IMR-90 (cell line): Measurements from ENCODE around the gene GOLGA1. TPM values are rescaled to one million over a fixed set of nuclear protein-coding genes. Genes with fewer than 3 reads are reported as not detected.
A peak's percentile ranks its signal among the peaks of the same experiment; 100 is the strongest.

Source experiments
- ATAC-seq: fragments of 200-7000 bp; cut with Tn5 transposase; 2 replicates; pipeline ENCODE4 v1.9.1; 2020; ENCODE audit warnings: low read depth, mild to moderate bottlenecking, moderate library complexity
- BruUV-seq: library from RNA; stranded (reverse); fragments of 400-500 nt; replicated peaks from 2 replicates; lab custom pipeline; 2021; lab: Mats Ljungman, UMichigan
- CTCF ChIA-PET: fragments of 300-600 bp; formaldehyde crosslinking; extraction: SDS; loops from one replicate; lab custom pipeline; 2021; ENCODE audit warnings: antibody characterized with exemption; lab: Yijun Ruan, JAX
- POLR2A ChIA-PET: fragments of 300-600 bp; sonication (Branson Sonifier 250); formaldehyde crosslinking; loops from one replicate; lab custom pipeline; 2022; ENCODE audit warnings: antibody characterized with exemption; ENCODE audit not compliant: unreplicated experiment; lab: Charles Lee
- DNase-seq: peaks from one replicate; pipeline ENCODE4 v3.0.0; 2013
- H2AFZ ChIP-seq: replicated peaks from 2 replicates; pipeline ENCODE3; 2013; ENCODE audit warnings: low read length, mild to moderate bottlenecking; ENCODE audit not compliant: poor library complexity
- H2AK5ac ChIP-seq: 2 replicates; pipeline ENCODE4 v1.6.1; 2013; ENCODE audit warnings: low read depth, low read length, inconsistent platforms
- H2AK9ac ChIP-seq: replicated peaks from 2 replicates; pipeline ENCODE3; 2013; ENCODE audit warnings: mild to moderate bottlenecking, low read depth, low read length, moderate library complexity; ENCODE audit not compliant: poor library complexity
- H2BK120ac ChIP-seq: 2 replicates; pipeline ENCODE4 v1.6.1; 2013; ENCODE audit warnings: low read depth, low read length, inconsistent platforms
- H2BK15ac ChIP-seq: 3 replicates; pipeline ENCODE4 v1.6.1; 2013; ENCODE audit warnings: low read depth, low read length, inconsistent platforms
- H2BK20ac ChIP-seq: 2 replicates; pipeline ENCODE4 v1.6.1; 2013; ENCODE audit warnings: low read depth, mild to moderate bottlenecking, inconsistent platforms, low read length, moderate library complexity
- H2BK5ac ChIP-seq: 2 replicates; pipeline ENCODE4 v1.6.1; 2013; ENCODE audit warnings: mild to moderate bottlenecking, low read depth, low read length, inconsistent platforms; ENCODE audit not compliant: poor library complexity, severe bottlenecking
- H3K14ac ChIP-seq: replicated peaks from 2 replicates; pipeline ENCODE4 v1.6.1; 2013; ENCODE audit warnings: low read depth, low read length, inconsistent platforms
- H3K18ac ChIP-seq: 2 replicates; pipeline ENCODE4 v1.6.1; 2013; ENCODE audit warnings: low read depth, low read length, control low read depth
- H3K23ac ChIP-seq: 2 replicates; pipeline ENCODE4 v1.6.1; 2013; ENCODE audit warnings: low read depth, low read length, inconsistent platforms
- H3K27ac ChIP-seq: 2 replicates; pipeline ENCODE4 v1.5.1; 2013; ENCODE audit warnings: mild to moderate bottlenecking, control low read depth, low read length; ENCODE audit not compliant: insufficient read depth
- H3K27me3 ChIP-seq: 2 replicates; pipeline ENCODE4 v1.6.1; 2013; ENCODE audit warnings: low read length; ENCODE audit not compliant: control insufficient read depth, insufficient read depth
- H3K36me3 ChIP-seq: 2 replicates; pipeline ENCODE4 v1.6.1; 2013; ENCODE audit warnings: low read length, mixed read lengths; ENCODE audit not compliant: control insufficient read depth, insufficient read depth
- H3K4ac ChIP-seq: 2 replicates; pipeline ENCODE4 v1.6.1; 2013; ENCODE audit warnings: low read depth, low read length, inconsistent platforms
- H3K4me1 ChIP-seq: 2 replicates; pipeline ENCODE4 v1.6.1; 2013; ENCODE audit warnings: low read length, mixed read lengths; ENCODE audit not compliant: control insufficient read depth, insufficient read depth
- H3K4me2 ChIP-seq: 2 replicates; pipeline ENCODE4 v1.6.1; 2013; ENCODE audit warnings: low read depth, mild to moderate bottlenecking, control low read depth, low read length, moderate library complexity
- H3K4me3 ChIP-seq: 2 replicates; pipeline ENCODE4 v1.5.1; 2013; ENCODE audit warnings: low read depth, mild to moderate bottlenecking, control low read depth, low read length, moderate library complexity; ENCODE audit not compliant: insufficient read depth
- H3K56ac ChIP-seq: 2 replicates; pipeline ENCODE4 v1.6.1; 2013; ENCODE audit warnings: low read length, inconsistent platforms; ENCODE audit not compliant: insufficient read depth; ENCODE audit errors: extremely low read depth
- H3K79me1 ChIP-seq, 2 experiments: 2 replicates each; pipeline ENCODE4 v1.6.1; 2013; ENCODE audit warnings: low read length in 2 of 2, inconsistent platforms in 1 of 2, low read depth in 1 of 2
- H3K9ac ChIP-seq: 2 replicates; pipeline ENCODE4 v1.6.1; 2013; ENCODE audit warnings: low read depth, low read length, control low read depth
- H3K9me1 ChIP-seq: 2 replicates; pipeline ENCODE4 v1.6.1; 2013; ENCODE audit warnings: low read length, inconsistent platforms; ENCODE audit not compliant: insufficient read depth
- H3K9me3 ChIP-seq: 2 replicates; pipeline ENCODE4 v1.6.1; 2013; ENCODE audit warnings: low read length; ENCODE audit not compliant: control insufficient read depth, insufficient read depth
- H4K20me1 ChIP-seq: 2 replicates; pipeline ENCODE4 v1.6.1; 2013; ENCODE audit warnings: low read length, inconsistent platforms; ENCODE audit not compliant: insufficient read depth
- H4K5ac ChIP-seq: 2 replicates; pipeline ENCODE4 v1.6.1; 2013; ENCODE audit warnings: mild to moderate bottlenecking, low read depth, low read length, control low read depth
- H4K8ac ChIP-seq, 2 experiments: 2 replicates each; pipeline ENCODE4 v1.6.1; 2013; ENCODE audit warnings: low read depth in 2 of 2, low read length in 2 of 2, control low read depth in 1 of 2, inconsistent platforms in 1 of 2
- H4K91ac ChIP-seq: 2 replicates; pipeline ENCODE4 v1.6.1; 2013; ENCODE audit warnings: low read depth, low read length, inconsistent platforms; ENCODE audit not compliant: insufficient read depth
- BHLHE40 ChIP-seq: fragments of 150-350 bp; IDR thresholded peaks from 2 replicates; pipeline ENCODE4 v1.6.1; 2016; ENCODE audit warnings: mild to moderate bottlenecking, low read depth, low read length
- CEBPB ChIP-seq: IDR thresholded peaks from 2 replicates; pipeline ENCODE4 v1.6.1; 2012; ENCODE audit warnings: low read depth, low read length, improper control_type of control experiment
- CHD1 ChIP-seq: IDR thresholded peaks from 2 replicates; pipeline ENCODE4 v1.6.1; 2012; ENCODE audit warnings: low read depth, low read length, improper control_type of control experiment
- FOS ChIP-seq: fragments of 150-350 bp; IDR thresholded peaks from 2 replicates; pipeline ENCODE4 v1.6.1; 2016; ENCODE audit warnings: low read depth, low read length
- MAFK ChIP-seq: IDR thresholded peaks from 2 replicates; pipeline ENCODE4 v1.6.1; 2012; ENCODE audit warnings: low read depth, low read length, improper control_type of control experiment
- MAZ ChIP-seq: IDR thresholded peaks from 2 replicates; pipeline ENCODE4 v1.6.1; 2012; ENCODE audit warnings: low read depth, mild to moderate bottlenecking, low read length, improper control_type of control experiment, moderate library complexity, borderline replicate concordance
- MXI1 ChIP-seq: IDR thresholded peaks from 2 replicates; pipeline ENCODE4 v1.6.1; 2012; ENCODE audit warnings: low read depth, mild to moderate bottlenecking, low read length, moderate library complexity, borderline replicate concordance
- POLR2A ChIP-seq: IDR thresholded peaks from 2 replicates; pipeline ENCODE4 v1.6.1; 2012; ENCODE audit warnings: mild to moderate bottlenecking, low read depth, low read length
- RAD21 ChIP-seq: IDR thresholded peaks from 2 replicates; pipeline ENCODE4 v1.6.1; 2012; ENCODE audit warnings: low read length, improper control_type of control experiment
- RCOR1 ChIP-seq: IDR thresholded peaks from 2 replicates; pipeline ENCODE4 v1.6.1; 2012; ENCODE audit warnings: mild to moderate bottlenecking, low read length, improper control_type of control experiment; ENCODE audit not compliant: insufficient replicate concordance
- RFX5 ChIP-seq: IDR thresholded peaks from 2 replicates; pipeline ENCODE4 v1.8.0; 2012; ENCODE audit warnings: low read depth, mild to moderate bottlenecking, low read length, moderate library complexity
- SMC3 ChIP-seq: fragments of 150-350 bp; IDR thresholded peaks from 2 replicates; pipeline ENCODE4 v1.6.1; 2016; ENCODE audit warnings: low read depth, mild to moderate bottlenecking, antibody characterized with exemption, low read length, moderate library complexity
- USF2 ChIP-seq: fragments of 150-350 bp; IDR thresholded peaks from 2 replicates; pipeline ENCODE4 v1.6.1; 2017; ENCODE audit warnings: mild to moderate bottlenecking, antibody characterized with exemption, low read length, low read depth
- WGBS, 2 experiments: methylation state at CpG; one replicate each; pipeline versions ENCODE4 v1.1.5 to v1.1.7; 2013; ENCODE audit warnings: missing lambda C conversion rate in 2 of 2; ENCODE audit not compliant: insufficient read length in 1 of 2; ENCODE audit errors: extremely low coverage in 2 of 2; 5-methylcytosine and 5-hydroxymethylcytosine counted together
- dilution Hi-C: fragments of 300-500 bp; cut with HindIII; formaldehyde crosslinking; loops from one replicate; pipeline ENCODE4 v1.14.3; 2018; ENCODE audit warnings: low sequenced_read_pairs; ENCODE audit not compliant: unreplicated experiment
- in situ Hi-C: fragments of 300-500 bp; cut with MboI; formaldehyde crosslinking; loops from 3 replicates; pipeline ENCODE4 v1.14.3; 2019; ENCODE audit warnings: low sequenced_read_pairs, inconsistent platforms, mixed read lengths
- intact Hi-C: fragments of 100-400 bp; cut with micrococcal nuclease; formaldehyde crosslinking; loops from 2 replicates; pipeline ENCODE4 v1.10.0; 2022
- polyA plus RNA-seq, 3 experiments: library from polyadenylated mRNA; depleted of rRNA; stranded (reverse); fragments of >200 nt; gene quantifications; 2 replicates each; pipeline ENCODE4 v1.2.3, GENCODE V29; 2012; ENCODE audit warnings: low replicate concordance in 1 of 3
- total RNA-seq: library from RNA; depleted of rRNA; stranded (reverse); fragments of >200 nt; gene quantifications from 2 replicates; pipeline ENCODE4 v1.2.3, GENCODE V29; 2012
- TF ChIP-seq, protein P1 (sequence below): fragments of 150-350 bp; IDR thresholded peaks from 2 replicates; pipeline ENCODE4 v1.6.1; 2016; ENCODE audit warnings: low read depth, mild to moderate bottlenecking, low read length, moderate library complexity, borderline replicate concordance
- TF ChIP-seq, protein P2 (sequence below): conservative IDR thresholded peaks from 2 replicates; pipeline ENCODE4 v1.5.1; 2012; ENCODE audit warnings: mild to moderate bottlenecking, low read depth, low read length, improper control_type of control experiment

GOLGA1 gene
- total and polyA plus RNA-seq, 2 of the 4 experiments (the other 2 are of a cell fraction): 10.6 to 12.7 TPM

DNA sequence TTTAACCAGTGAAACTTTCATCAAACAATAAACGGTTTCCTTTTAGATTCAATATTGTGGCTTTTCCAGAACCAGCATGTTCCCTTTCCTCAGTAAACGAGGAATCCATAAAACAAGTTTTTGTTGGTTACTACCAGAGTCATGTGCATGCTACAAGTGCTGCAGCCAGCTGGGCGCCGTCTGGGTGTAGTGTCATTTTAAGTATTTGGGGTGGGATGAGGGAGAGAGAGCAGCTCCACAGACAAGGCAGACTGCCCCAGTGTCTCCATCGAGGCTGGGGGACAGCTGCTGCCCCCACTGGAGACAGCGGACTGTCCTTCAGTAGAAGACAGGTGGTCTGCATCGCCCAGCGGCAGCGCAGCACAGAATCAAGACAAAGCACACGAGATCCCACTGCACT is 61.7 kb downstream of the GOLGA1 start:
- Histone ChIP-seq H4K91ac (no peak overlapping the region), H2BK5ac (no peak overlapping the region), H3K23ac (no peak overlapping the region), H4K8ac (no peak overlapping the region), H3K4ac (no peak overlapping the region), H2BK20ac (no peak overlapping the region), H2AFZ (no peak overlapping the region), H2AK5ac (no peak overlapping the region), H2AK9ac (no peak overlapping the region), H3K4me3 (no peak overlapping the region), H3K27ac (no peak overlapping the region), H3K27me3 (no peaks in the 10 kb centered on the region), H3K9me1 (peaks cover 3% of the 10 kb centered on the region; the same call in 1 of the 2 replicates), H3K4me1 (peaks cover 2% of the 10 kb centered on the region; the same call in 1 of the 2 replicates), H2BK120ac (no peak overlapping the region), H4K5ac (no peak overlapping the region), H3K36me3 (peaks cover 63% of the 10 kb centered on the region), H3K14ac (no peak overlapping the region), H3K79me1 (peaks cover 14 to 27% of the 10 kb centered on the region in 2 experiments), H3K56ac (no peak overlapping the region), H2BK15ac (no peak overlapping the region), H3K9me3 (no peaks in the 10 kb centered on the region), H3K18ac (no peak overlapping the region), H3K4me2 (no peak overlapping the region), H4K20me1 (peaks cover 29% of the 10 kb centered on the region), H3K9ac (no peak overlapping the region)
- ATAC-seq (no peak), DNase-seq (no peak)
- dilution Hi-C loops (no loop called here), in situ Hi-C loops (no loop called here), intact Hi-C loops (no loop called here)
- WGBS, 2 experiments: 38% methylated on average over 4 of the region's 10 CpGs; no CpG with 5 or more reads in 1 of the 2 experiments
- TSS peak; percentile 79 for BruUV-seq
- ChIA-PET CTCF (interaction anchor here (2.0 kb wide), 1 partner anchor 15 kb away, joined by 5 read pairs; no protein-coding TSS in a partner anchor), POLR2A (no interaction called here)
- no peak for TF ChIP-seq MAFK
- TF ChIP-seq POLR2A: no peak
- TF ChIP-seq CHD1: no peak
- TF ChIP-seq MXI1: no peak
- TF ChIP-seq, protein P1, sequence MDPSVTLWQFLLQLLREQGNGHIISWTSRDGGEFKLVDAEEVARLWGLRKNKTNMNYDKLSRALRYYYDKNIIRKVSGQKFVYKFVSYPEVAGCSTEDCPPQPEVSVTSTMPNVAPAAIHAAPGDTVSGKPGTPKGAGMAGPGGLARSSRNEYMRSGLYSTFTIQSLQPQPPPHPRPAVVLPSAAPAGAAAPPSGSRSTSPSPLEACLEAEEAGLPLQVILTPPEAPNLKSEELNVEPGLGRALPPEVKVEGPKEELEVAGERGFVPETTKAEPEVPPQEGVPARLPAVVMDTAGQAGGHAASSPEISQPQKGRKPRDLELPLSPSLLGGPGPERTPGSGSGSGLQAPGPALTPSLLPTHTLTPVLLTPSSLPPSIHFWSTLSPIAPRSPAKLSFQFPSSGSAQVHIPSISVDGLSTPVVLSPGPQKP: no peak
- TF ChIP-seq CEBPB: no peak
- TF ChIP-seq RCOR1: no peak
- TF ChIP-seq, protein P2, sequence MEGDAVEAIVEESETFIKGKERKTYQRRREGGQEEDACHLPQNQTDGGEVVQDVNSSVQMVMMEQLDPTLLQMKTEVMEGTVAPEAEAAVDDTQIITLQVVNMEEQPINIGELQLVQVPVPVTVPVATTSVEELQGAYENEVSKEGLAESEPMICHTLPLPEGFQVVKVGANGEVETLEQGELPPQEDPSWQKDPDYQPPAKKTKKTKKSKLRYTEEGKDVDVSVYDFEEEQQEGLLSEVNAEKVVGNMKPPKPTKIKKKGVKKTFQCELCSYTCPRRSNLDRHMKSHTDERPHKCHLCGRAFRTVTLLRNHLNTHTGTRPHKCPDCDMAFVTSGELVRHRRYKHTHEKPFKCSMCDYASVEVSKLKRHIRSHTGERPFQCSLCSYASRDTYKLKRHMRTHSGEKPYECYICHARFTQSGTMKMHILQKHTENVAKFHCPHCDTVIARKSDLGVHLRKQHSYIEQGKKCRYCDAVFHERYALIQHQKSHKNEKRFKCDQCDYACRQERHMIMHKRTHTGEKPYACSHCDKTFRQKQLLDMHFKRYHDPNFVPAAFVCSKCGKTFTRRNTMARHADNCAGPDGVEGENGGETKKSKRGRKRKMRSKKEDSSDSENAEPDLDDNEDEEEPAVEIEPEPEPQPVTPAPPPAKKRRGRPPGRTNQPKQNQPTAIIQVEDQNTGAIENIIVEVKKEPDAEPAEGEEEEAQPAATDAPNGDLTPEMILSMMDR: no peak
- no peak for TF ChIP-seq RAD21
- TF ChIP-seq MAZ: no peak
- no peak for TF ChIP-seq FOS
- no peak for TF ChIP-seq BHLHE40
- TF ChIP-seq USF2: no peak
- no peak for TF ChIP-seq SMC3
- no peak for TF ChIP-seq RFX5
